GM19043 (cell line): Measurements from ENCODE around the gene GSN.
"Not testable (repeated sequence)": the region's sequence is repeated elsewhere in the genome, so short reads cannot be mapped to it uniquely, and the experiment has no call there.

ENCODE experiments used
- ATAC-seq: cut with Tn5 transposase; IDR thresholded peaks from one replicate; pipeline ENCODE4 v1.9.1; 2021; ENCODE audit warnings: low read depth; ENCODE audit not compliant: unreplicated experiment

Gene GSN

DNA sequence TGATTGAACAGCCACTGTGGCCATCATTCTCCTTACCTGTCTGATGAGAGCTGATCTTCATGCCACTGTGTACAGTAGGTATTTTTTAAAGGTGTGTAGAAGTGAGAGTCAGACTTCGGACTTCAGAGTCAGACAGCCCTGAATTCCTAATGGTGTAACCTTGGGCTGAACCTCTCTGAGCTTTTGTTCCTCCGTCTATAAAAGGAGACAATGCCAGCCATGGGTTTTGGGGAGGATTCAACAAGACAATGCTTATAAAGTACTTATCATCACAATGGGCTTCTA lies 18.7 kb downstream of the GSN start:
- no peak for ATAC-seq

DNA sequence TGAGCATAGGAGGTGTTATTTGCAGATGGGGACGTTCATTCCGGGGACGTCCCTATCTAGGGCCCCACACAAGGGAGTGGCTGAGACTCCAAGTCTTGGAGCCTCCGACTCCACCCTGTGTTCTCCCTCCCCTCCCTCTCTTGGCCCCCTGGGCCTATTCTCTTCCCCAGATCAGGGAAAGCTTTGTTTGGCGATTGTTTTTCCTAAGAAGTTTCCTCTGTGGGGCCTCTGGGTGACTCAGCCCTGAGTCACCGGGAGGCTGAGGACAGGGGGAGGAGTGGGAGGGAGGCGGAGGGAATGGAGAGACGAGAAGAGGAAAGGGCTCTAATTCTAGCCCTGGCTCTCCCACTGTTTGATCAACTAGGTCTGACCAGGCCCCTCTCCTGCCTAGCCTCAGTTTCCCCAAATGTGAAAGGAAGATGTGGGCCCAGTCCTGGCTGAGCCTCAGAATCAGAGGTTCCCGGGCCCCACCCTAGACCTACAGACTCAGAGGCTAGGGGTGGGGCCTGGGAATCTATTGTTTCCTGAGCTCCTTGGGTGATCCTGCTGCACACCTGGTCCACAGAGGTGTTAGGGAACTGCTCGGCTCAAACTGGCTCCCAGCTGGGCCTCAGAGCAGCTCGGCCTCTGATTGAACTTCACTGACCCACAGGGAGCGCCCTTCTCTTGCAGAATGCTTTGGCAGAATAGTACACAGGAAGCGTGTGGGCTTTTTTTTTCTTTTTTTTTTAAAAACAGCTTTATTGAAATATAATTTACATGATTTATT lies 19.2 kb downstream of the GSN start:
- ATAC-seq = no peak

DNA sequence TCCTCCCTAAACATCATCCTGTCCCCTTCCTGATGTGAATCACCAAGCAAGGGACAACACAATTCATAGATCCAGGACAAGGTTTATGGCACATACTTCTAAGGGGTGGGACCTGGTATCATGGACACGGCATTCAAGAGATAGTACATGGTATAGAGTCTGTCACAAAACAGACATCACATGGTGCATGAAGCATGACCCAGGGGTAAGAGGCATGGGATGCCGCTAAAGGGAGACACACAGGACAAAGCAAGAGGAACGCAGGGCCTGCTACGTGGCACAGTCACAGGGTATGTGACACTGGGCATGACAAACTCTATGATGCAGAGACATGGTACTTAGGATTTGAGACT lies 20.7 kb downstream of the GSN start:
- ATAC-seq = no peak

DNA sequence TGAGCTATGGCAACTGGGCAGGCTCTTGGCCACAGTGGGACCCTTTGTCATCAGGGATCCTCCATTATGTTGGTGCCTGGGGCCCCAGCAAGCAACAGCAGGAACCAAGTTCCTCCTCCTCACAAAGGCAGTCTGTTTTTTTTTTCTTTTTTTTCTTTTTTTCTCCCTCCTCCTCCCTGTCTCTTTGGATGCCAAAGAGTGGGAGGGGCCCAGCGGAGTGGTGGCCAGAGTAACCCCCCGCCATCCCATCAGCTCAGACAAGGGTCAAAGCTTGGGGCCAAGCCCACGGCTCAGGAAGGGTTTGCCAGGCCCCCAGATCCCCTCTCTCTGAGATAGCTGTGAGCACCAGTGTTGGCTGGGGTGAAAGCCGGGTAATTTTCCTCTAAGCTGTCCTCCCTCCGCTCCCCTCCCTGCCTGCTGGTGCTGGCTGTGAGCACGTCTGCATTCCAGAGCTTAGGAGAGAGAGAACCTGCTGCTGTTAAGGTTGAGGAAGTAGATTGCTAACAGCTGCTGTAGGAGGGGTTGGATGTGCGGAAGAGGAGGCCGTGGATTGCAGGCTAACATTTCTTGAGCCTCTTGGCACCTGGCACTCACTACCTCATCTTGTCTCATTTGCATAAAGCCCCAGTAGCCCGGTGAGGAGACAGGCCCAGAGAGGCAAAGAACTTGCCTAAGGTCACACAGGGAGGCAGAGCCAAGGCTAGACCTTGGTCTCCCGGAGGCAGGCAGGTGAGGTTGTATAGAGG lies 21.2 kb downstream of the GSN start:
- ATAC-seq = no peak

DNA sequence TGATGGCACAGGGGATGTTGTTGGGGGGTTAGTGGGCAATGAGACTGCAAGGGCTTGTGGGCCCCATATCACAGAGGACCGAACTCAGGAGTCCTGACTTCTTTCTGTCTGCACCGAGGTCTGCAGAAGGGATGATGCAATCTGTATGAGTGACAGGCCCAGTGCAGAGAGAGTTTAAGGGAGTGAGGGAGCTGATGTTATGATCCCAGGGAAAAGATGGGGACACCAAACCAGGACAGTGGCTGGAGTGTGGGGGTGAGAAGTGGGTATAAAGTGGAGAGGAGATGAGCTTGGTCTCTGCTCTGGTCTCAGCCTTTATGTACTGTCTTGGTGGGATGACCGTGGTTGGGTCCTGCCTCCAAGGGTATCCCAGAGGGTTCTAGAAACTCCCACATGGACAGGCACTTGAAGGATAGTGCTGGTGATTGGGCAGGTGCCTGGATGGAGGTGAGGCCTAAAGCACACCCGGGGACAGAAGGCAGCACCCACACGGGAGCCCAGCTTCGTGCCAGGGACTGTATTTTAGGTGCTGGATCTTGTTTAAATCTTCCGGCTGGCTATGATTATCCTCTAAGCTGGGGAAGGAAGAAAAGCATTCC lies 21.9 kb downstream of the GSN start:
- ATAC-seq = no peak

GRCh38 chr9:121291536-121291935 lies 23.6 kb downstream of the GSN start:
- ATAC-seq = not testable (repeated sequence)

DNA sequence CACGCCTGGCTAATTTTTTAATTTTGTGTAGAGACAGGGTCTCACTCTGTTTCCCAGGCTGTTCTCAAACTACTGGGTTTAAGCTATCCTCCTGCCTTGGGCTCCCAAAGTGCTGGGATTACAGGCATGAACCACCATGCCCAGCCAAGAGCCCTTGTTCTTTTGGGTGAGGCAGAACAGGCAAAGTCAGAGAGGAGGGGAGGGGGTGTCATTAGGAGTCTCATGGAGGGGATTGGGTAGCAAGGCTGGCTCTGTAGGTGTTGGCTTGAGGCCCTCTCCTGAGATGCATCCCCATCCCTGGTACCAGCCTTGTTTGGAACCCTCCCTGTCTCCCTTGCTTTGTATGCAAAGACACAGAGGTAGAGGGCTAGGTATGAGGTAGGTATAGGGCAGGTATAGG lies 24.1 kb downstream of the GSN start:
- no peak for ATAC-seq

GRCh38 chr9:121292801-121293241 lies 24.9 kb downstream of the GSN start:
- ATAC-seq = no peak

DNA sequence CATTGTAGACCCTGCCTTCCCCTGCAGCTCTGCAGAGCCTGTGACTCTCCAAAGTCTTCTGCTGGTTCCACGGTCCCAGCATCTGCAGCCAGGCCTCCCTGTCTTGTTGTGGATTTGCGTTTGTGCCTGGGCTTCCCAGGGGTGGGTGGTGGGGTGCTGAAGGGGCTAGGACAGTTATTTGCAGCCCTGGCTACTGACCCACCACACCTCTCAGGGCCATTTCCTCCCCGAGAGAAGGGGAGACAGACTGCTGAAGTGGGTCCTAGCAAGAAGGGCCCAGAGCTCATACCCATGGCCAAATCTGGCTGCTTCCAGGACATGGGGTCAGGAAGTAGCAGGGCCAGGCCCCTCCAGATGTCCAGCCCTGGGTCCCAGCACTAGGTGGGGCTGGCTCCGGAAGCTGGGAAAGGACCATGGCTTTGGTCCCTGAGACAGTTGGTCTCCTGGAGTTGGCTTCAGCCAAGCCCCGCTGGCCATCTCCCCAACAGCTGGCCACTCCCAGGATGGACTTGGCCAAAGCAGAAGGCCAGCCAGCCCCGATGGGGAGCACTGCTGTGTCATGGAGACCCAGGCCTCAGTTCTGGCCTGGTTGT lies 26.3 kb downstream of the GSN start:
- ATAC-seq = no peak

- ATAC-seq = no peak
Observed at GRCh38 chr9:121294866-121295661, 27.1 kb downstream of the GSN start.

GRCh38 chr9:121295662-121296191 lies 27.8 kb downstream of the GSN start:
- no peak for ATAC-seq

- ATAC-seq = no peak
Observed at GRCh38 chr9:121296213-121297127, 28.5 kb downstream of the GSN start.

DNA sequence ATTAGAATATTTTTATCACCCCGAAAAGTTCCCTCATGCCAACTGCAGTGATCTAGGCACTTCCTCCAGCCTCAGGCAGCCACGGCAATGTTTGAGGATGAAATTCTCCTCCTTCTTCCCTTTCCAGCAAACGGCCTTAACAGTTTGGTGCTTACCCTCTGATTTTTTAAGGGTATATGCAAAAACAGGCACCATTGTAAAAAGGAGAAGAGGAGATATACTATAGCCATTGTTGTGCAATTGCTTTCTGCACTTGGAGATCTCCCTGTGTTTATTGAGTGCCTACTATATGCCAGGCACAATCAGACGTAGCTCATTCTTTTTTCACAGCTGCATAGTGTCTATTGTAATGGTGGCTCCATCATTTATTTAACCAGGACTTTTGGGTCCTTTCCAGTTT lies 29.4 kb downstream of the GSN start:
- no peak for ATAC-seq

- no peak for ATAC-seq
Observed at GRCh38 chr9:121298016-121298538, 30.1 kb downstream of the GSN start.

- no peak for ATAC-seq
Observed at GRCh38 chr9:121298689-121299466, 30.9 kb downstream of the GSN start.

- ATAC-seq = no peak
Observed at GRCh38 chr9:121299467-121300282, 31.7 kb downstream of the GSN start.

DNA sequence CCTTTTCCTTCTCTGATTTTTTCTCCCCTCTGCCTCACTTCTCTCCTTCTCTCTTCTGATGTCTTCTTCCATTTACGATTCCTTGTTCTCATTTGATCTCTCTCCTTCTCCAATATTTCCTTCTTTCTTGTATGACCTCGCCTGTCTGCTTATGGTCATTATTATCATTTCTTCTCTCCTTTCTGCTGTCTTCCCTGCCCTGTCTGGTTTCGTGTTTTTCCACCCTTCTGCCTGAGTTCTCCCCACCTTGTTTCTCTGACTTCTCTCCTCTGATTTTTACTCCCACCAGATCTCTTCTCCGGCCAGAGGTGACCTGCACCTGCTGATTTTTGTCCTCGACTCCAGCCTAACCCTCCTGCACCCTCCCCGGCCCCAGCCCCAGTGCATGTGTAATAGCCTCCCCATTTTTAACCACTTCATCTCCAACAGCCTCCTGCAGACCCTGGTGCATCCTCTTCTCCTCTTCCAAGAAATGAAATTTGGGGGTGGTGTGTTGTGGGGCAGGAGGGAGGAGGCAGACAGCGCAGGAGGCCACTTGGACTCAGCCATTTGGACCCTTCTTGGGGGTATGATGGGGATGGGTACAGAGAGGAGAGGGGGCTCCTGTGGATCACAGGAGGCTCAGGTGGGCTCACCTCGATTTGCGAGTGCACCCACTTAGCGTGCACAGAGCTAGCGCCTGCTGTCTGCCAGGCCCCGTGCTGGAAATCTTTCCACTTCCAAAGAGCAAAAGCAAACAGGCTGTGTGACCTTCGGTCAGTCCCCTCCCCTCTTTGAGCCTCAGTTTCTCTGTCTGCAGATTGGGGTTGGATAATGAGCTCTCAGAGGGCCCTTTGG lies 32.5 kb downstream of the GSN start:
- ATAC-seq = no peak
